IMR-90 (cell line): ENCODE results near the gene PRSS50. TPM values are rescaled to one million over a fixed set of nuclear protein-coding genes. Genes with fewer than 3 reads are reported as not detected.

Experiments used
- ATAC-seq: fragments of 200-7000 bp; cut with Tn5 transposase; 2 replicates; pipeline ENCODE4 v1.9.1; 2020; ENCODE audit warnings: low read depth, mild to moderate bottlenecking, moderate library complexity
- BruUV-seq: library from RNA; stranded (reverse); fragments of 400-500 nt; replicated peaks from 2 replicates; lab custom pipeline; 2021; lab: Mats Ljungman, UMichigan
- CTCF ChIA-PET: fragments of 300-600 bp; formaldehyde crosslinking; extraction: SDS; loops from one replicate; lab custom pipeline; 2021; ENCODE audit warnings: antibody characterized with exemption; lab: Yijun Ruan, JAX
- POLR2A ChIA-PET: fragments of 300-600 bp; sonication (Branson Sonifier 250); formaldehyde crosslinking; loops from one replicate; lab custom pipeline; 2022; ENCODE audit warnings: antibody characterized with exemption; ENCODE audit not compliant: unreplicated experiment; lab: Charles Lee
- DNase-seq: peaks from one replicate; pipeline ENCODE4 v3.0.0; 2013
- H2AFZ ChIP-seq: replicated peaks from 2 replicates; pipeline ENCODE3; 2013; ENCODE audit warnings: low read length, mild to moderate bottlenecking; ENCODE audit not compliant: poor library complexity
- H2AK5ac ChIP-seq: 2 replicates; pipeline ENCODE4 v1.6.1; 2013; ENCODE audit warnings: low read depth, low read length, inconsistent platforms
- H2AK9ac ChIP-seq: replicated peaks from 2 replicates; pipeline ENCODE3; 2013; ENCODE audit warnings: mild to moderate bottlenecking, low read depth, low read length, moderate library complexity; ENCODE audit not compliant: poor library complexity
- H2BK120ac ChIP-seq: 2 replicates; pipeline ENCODE4 v1.6.1; 2013; ENCODE audit warnings: low read depth, low read length, inconsistent platforms
- H2BK15ac ChIP-seq: 3 replicates; pipeline ENCODE4 v1.6.1; 2013; ENCODE audit warnings: low read depth, low read length, inconsistent platforms
- H2BK20ac ChIP-seq: 2 replicates; pipeline ENCODE4 v1.6.1; 2013; ENCODE audit warnings: low read depth, mild to moderate bottlenecking, inconsistent platforms, low read length, moderate library complexity
- H2BK5ac ChIP-seq: 2 replicates; pipeline ENCODE4 v1.6.1; 2013; ENCODE audit warnings: mild to moderate bottlenecking, low read depth, low read length, inconsistent platforms; ENCODE audit not compliant: poor library complexity, severe bottlenecking
- H3K14ac ChIP-seq: replicated peaks from 2 replicates; pipeline ENCODE4 v1.6.1; 2013; ENCODE audit warnings: low read depth, low read length, inconsistent platforms
- H3K18ac ChIP-seq: 2 replicates; pipeline ENCODE4 v1.6.1; 2013; ENCODE audit warnings: low read depth, low read length, control low read depth
- H3K23ac ChIP-seq: 2 replicates; pipeline ENCODE4 v1.6.1; 2013; ENCODE audit warnings: low read depth, low read length, inconsistent platforms
- H3K27ac ChIP-seq: 2 replicates; pipeline ENCODE4 v1.5.1; 2013; ENCODE audit warnings: mild to moderate bottlenecking, control low read depth, low read length; ENCODE audit not compliant: insufficient read depth
- H3K27me3 ChIP-seq: 2 replicates; pipeline ENCODE4 v1.6.1; 2013; ENCODE audit warnings: low read length; ENCODE audit not compliant: control insufficient read depth, insufficient read depth
- H3K36me3 ChIP-seq: 2 replicates; pipeline ENCODE4 v1.6.1; 2013; ENCODE audit warnings: low read length, mixed read lengths; ENCODE audit not compliant: control insufficient read depth, insufficient read depth
- H3K4ac ChIP-seq: 2 replicates; pipeline ENCODE4 v1.6.1; 2013; ENCODE audit warnings: low read depth, low read length, inconsistent platforms
- H3K4me1 ChIP-seq: 2 replicates; pipeline ENCODE4 v1.6.1; 2013; ENCODE audit warnings: low read length, mixed read lengths; ENCODE audit not compliant: control insufficient read depth, insufficient read depth
- H3K4me2 ChIP-seq: 2 replicates; pipeline ENCODE4 v1.6.1; 2013; ENCODE audit warnings: low read depth, mild to moderate bottlenecking, control low read depth, low read length, moderate library complexity
- H3K4me3 ChIP-seq: 2 replicates; pipeline ENCODE4 v1.5.1; 2013; ENCODE audit warnings: low read depth, mild to moderate bottlenecking, control low read depth, low read length, moderate library complexity; ENCODE audit not compliant: insufficient read depth
- H3K56ac ChIP-seq: 2 replicates; pipeline ENCODE4 v1.6.1; 2013; ENCODE audit warnings: low read length, inconsistent platforms; ENCODE audit not compliant: insufficient read depth; ENCODE audit errors: extremely low read depth
- H3K79me1 ChIP-seq, 2 experiments: 2 replicates each; pipeline ENCODE4 v1.6.1; 2013; ENCODE audit warnings: low read length in 2 of 2, inconsistent platforms in 1 of 2, low read depth in 1 of 2
- H3K9ac ChIP-seq: 2 replicates; pipeline ENCODE4 v1.6.1; 2013; ENCODE audit warnings: low read depth, low read length, control low read depth
- H3K9me1 ChIP-seq: 2 replicates; pipeline ENCODE4 v1.6.1; 2013; ENCODE audit warnings: low read length, inconsistent platforms; ENCODE audit not compliant: insufficient read depth
- H3K9me3 ChIP-seq: 2 replicates; pipeline ENCODE4 v1.6.1; 2013; ENCODE audit warnings: low read length; ENCODE audit not compliant: control insufficient read depth, insufficient read depth
- H4K20me1 ChIP-seq: 2 replicates; pipeline ENCODE4 v1.6.1; 2013; ENCODE audit warnings: low read length, inconsistent platforms; ENCODE audit not compliant: insufficient read depth
- H4K5ac ChIP-seq: 2 replicates; pipeline ENCODE4 v1.6.1; 2013; ENCODE audit warnings: mild to moderate bottlenecking, low read depth, low read length, control low read depth
- H4K8ac ChIP-seq, 2 experiments: 2 replicates each; pipeline ENCODE4 v1.6.1; 2013; ENCODE audit warnings: low read depth in 2 of 2, low read length in 2 of 2, control low read depth in 1 of 2, inconsistent platforms in 1 of 2
- H4K91ac ChIP-seq: 2 replicates; pipeline ENCODE4 v1.6.1; 2013; ENCODE audit warnings: low read depth, low read length, inconsistent platforms; ENCODE audit not compliant: insufficient read depth
- BHLHE40 ChIP-seq: fragments of 150-350 bp; IDR thresholded peaks from 2 replicates; pipeline ENCODE4 v1.6.1; 2016; ENCODE audit warnings: mild to moderate bottlenecking, low read depth, low read length
- CEBPB ChIP-seq: IDR thresholded peaks from 2 replicates; pipeline ENCODE4 v1.6.1; 2012; ENCODE audit warnings: low read depth, low read length, improper control_type of control experiment
- CHD1 ChIP-seq: IDR thresholded peaks from 2 replicates; pipeline ENCODE4 v1.6.1; 2012; ENCODE audit warnings: low read depth, low read length, improper control_type of control experiment
- CTCF ChIP-seq: conservative IDR thresholded peaks from 2 replicates; pipeline ENCODE4 v1.5.1; 2012; ENCODE audit warnings: mild to moderate bottlenecking, low read depth, low read length, improper control_type of control experiment
- ELK1 ChIP-seq: fragments of 150-350 bp; IDR thresholded peaks from 2 replicates; pipeline ENCODE4 v1.6.1; 2016; ENCODE audit warnings: low read depth, mild to moderate bottlenecking, low read length, moderate library complexity, borderline replicate concordance
- FOS ChIP-seq: fragments of 150-350 bp; IDR thresholded peaks from 2 replicates; pipeline ENCODE4 v1.6.1; 2016; ENCODE audit warnings: low read depth, low read length
- MAFK ChIP-seq: IDR thresholded peaks from 2 replicates; pipeline ENCODE4 v1.6.1; 2012; ENCODE audit warnings: low read depth, low read length, improper control_type of control experiment
- MAZ ChIP-seq: IDR thresholded peaks from 2 replicates; pipeline ENCODE4 v1.6.1; 2012; ENCODE audit warnings: low read depth, mild to moderate bottlenecking, low read length, improper control_type of control experiment, moderate library complexity, borderline replicate concordance
- MXI1 ChIP-seq: IDR thresholded peaks from 2 replicates; pipeline ENCODE4 v1.6.1; 2012; ENCODE audit warnings: low read depth, mild to moderate bottlenecking, low read length, moderate library complexity, borderline replicate concordance
- NFE2L2 ChIP-seq: fragments of 150-350 bp; IDR thresholded peaks from 2 replicates; pipeline ENCODE4 v1.6.1; 2016; ENCODE audit warnings: low read depth, mild to moderate bottlenecking, low read length
- POLR2A ChIP-seq: IDR thresholded peaks from 2 replicates; pipeline ENCODE4 v1.6.1; 2012; ENCODE audit warnings: mild to moderate bottlenecking, low read depth, low read length
- RAD21 ChIP-seq: IDR thresholded peaks from 2 replicates; pipeline ENCODE4 v1.6.1; 2012; ENCODE audit warnings: low read length, improper control_type of control experiment
- RCOR1 ChIP-seq: IDR thresholded peaks from 2 replicates; pipeline ENCODE4 v1.6.1; 2012; ENCODE audit warnings: mild to moderate bottlenecking, low read length, improper control_type of control experiment; ENCODE audit not compliant: insufficient replicate concordance
- RFX5 ChIP-seq: IDR thresholded peaks from 2 replicates; pipeline ENCODE4 v1.8.0; 2012; ENCODE audit warnings: low read depth, mild to moderate bottlenecking, low read length, moderate library complexity
- SMC3 ChIP-seq: fragments of 150-350 bp; IDR thresholded peaks from 2 replicates; pipeline ENCODE4 v1.6.1; 2016; ENCODE audit warnings: low read depth, mild to moderate bottlenecking, antibody characterized with exemption, low read length, moderate library complexity
- USF2 ChIP-seq: fragments of 150-350 bp; IDR thresholded peaks from 2 replicates; pipeline ENCODE4 v1.6.1; 2017; ENCODE audit warnings: mild to moderate bottlenecking, antibody characterized with exemption, low read length, low read depth
- WGBS, 2 experiments: methylation state at CpG; one replicate each; pipeline versions ENCODE4 v1.1.5 to v1.1.7; 2013; ENCODE audit warnings: missing lambda C conversion rate in 2 of 2; ENCODE audit not compliant: insufficient read length in 1 of 2; ENCODE audit errors: extremely low coverage in 2 of 2; 5-methylcytosine and 5-hydroxymethylcytosine counted together
- dilution Hi-C: fragments of 300-500 bp; cut with HindIII; formaldehyde crosslinking; loops from one replicate; pipeline ENCODE4 v1.14.3; 2018; ENCODE audit warnings: low sequenced_read_pairs; ENCODE audit not compliant: unreplicated experiment
- in situ Hi-C: fragments of 300-500 bp; cut with MboI; formaldehyde crosslinking; loops from 3 replicates; pipeline ENCODE4 v1.14.3; 2019; ENCODE audit warnings: low sequenced_read_pairs, inconsistent platforms, mixed read lengths
- intact Hi-C: fragments of 100-400 bp; cut with micrococcal nuclease; formaldehyde crosslinking; loops from 2 replicates; pipeline ENCODE4 v1.10.0; 2022
- polyA plus RNA-seq, 3 experiments: library from polyadenylated mRNA; depleted of rRNA; stranded (reverse); fragments of >200 nt; gene quantifications; 2 replicates each; pipeline ENCODE4 v1.2.3, GENCODE V29; 2012; ENCODE audit warnings: low replicate concordance in 1 of 3
- total RNA-seq: library from RNA; depleted of rRNA; stranded (reverse); fragments of >200 nt; gene quantifications from 2 replicates; pipeline ENCODE4 v1.2.3, GENCODE V29; 2012

The PRSS50 gene
- total and polyA plus RNA-seq, 2 of the 4 experiments (the other 2 are of a cell fraction) = not detected

GRCh38 chr3:46719044-46719565 is 1.4 kb upstream of the PRSS50 start:
- H3K79me1 ChIP-seq = no peaks in the 10 kb centered on the region
- H3K9me1 ChIP-seq = no peaks in the 10 kb centered on the region
- H3K27me3 ChIP-seq = peaks cover 51% of the 10 kb centered on the region
- POLR2A ChIA-PET = no interaction called here
- no peaks in the 10 kb centered on the region for H4K20me1 ChIP-seq
- H2BK15ac ChIP-seq = no peak overlapping the region
- dilution Hi-C loops (no loop called here), in situ Hi-C loops (loop anchor here (25.0 kb wide), 1 partner anchor 643 kb away; no protein-coding TSS in a partner anchor), intact Hi-C loops (no loop called here)
- no TSS peak for BruUV-seq
- no peak overlapping the region for H2BK120ac ChIP-seq
- H3K56ac ChIP-seq = no peak overlapping the region
- no peak overlapping the region for H2BK20ac ChIP-seq
- H2BK5ac ChIP-seq = no peak overlapping the region
- no peaks in the 10 kb centered on the region for H3K36me3 ChIP-seq
- DNase-seq (no peak), ATAC-seq (no peak)
- no peak overlapping the region for H3K14ac ChIP-seq
- no peak overlapping the region for H3K4me3 ChIP-seq
- H4K91ac ChIP-seq = no peak overlapping the region
- no peak overlapping the region for H3K9ac ChIP-seq
- H3K18ac ChIP-seq = no peak overlapping the region
- no peak overlapping the region for H3K23ac ChIP-seq
- H3K27ac ChIP-seq = no peak overlapping the region
- H3K4me1 ChIP-seq = no peaks in the 10 kb centered on the region
- H2AK9ac ChIP-seq = no peak overlapping the region
- H2AFZ ChIP-seq = no peak overlapping the region
- H4K5ac ChIP-seq = no peak overlapping the region
- H4K8ac ChIP-seq = no peak overlapping the region
- H3K9me3 ChIP-seq = no peaks in the 10 kb centered on the region
- no peak overlapping the region for H2AK5ac ChIP-seq
- TF ChIP-seq MXI1 = no peak
- no peak for TF ChIP-seq RAD21
- no peak for TF ChIP-seq CHD1
- TF ChIP-seq SMC3 = no peak
- TF ChIP-seq USF2 = no peak
- no peak for TF ChIP-seq FOS
- no peak for TF ChIP-seq CTCF
- TF ChIP-seq ELK1 = no peak
- no peak for TF ChIP-seq RCOR1
- no peak for TF ChIP-seq CEBPB
- TF ChIP-seq NFE2L2 = no peak
- TF ChIP-seq MAZ = no peak
- TF ChIP-seq BHLHE40 = no peak
- TF ChIP-seq RFX5 = no peak
- TF ChIP-seq MAFK = no peak
- TF ChIP-seq POLR2A = no peak
- 40% methylated on average over 1 of the region's 2 CpGs; no CpG with 5 or more reads in 1 of the 2 experiments for WGBS, 2 experiments
- H3K4me2 ChIP-seq = no peak overlapping the region
- CTCF ChIA-PET = interaction anchor here (1.6 kb wide), 1 partner anchor 230 kb away, joined by 4 read pairs; no protein-coding TSS in a partner anchor
- H3K4ac ChIP-seq = no peak overlapping the region
